Measurements from ENCODE around the gene ZNF133. TPM values are rescaled to one million over a fixed set of nuclear protein-coding genes. Genes with fewer than 3 reads are reported as not detected.

ZNF133 gene
- polyA plus RNA-seq, 1 donor (not counting 4 experiments of a cell fraction or from before 2014, with no cell fraction given) = 15.8 TPM

GRCh38 chr20:18324596-18325089, 36.3 kb downstream of the ZNF133 start:
- Histone ChIP-seq H2AFZ (ENCODE audit: control insufficient read depth, low read length) (no peak overlapping the region), H3K4me3 (ENCODE audit: control insufficient read depth in 2 of 3, extremely low read depth in 1 of 3, insufficient read depth in 2 of 3, low read depth in 1 of 3, low read length in 3 of 3) (no peak overlapping the region), H3K9me3 (ENCODE audit: control insufficient read depth, low read depth, low read length) (no peaks in the 10 kb centered on the region), H3K9ac (ENCODE audit: control insufficient read depth, extremely low read depth, insufficient read depth, low read length) (no peak overlapping the region), H3K4me1 (ENCODE audit: control insufficient read depth, extremely low read depth, insufficient read depth, low read length) (no peaks in the 10 kb centered on the region), H3K36me3 (ENCODE audit: control insufficient read depth in 2 of 2, extremely low read depth in 1 of 2, insufficient read depth in 2 of 2, low read length in 2 of 2) (no peaks in the 10 kb centered on the region), H3K27ac (ENCODE audit: control insufficient read depth, insufficient read depth, low read length) (no peak overlapping the region), H3K27me3 (ENCODE audit: control insufficient read depth, extremely low read depth, insufficient read depth, low read length) (no peaks in the 10 kb centered on the region), H3K9me1 (ENCODE audit: control insufficient read depth, extremely low read depth, insufficient read depth, low read length) (no peaks in the 10 kb centered on the region), H4K20me1 (ENCODE audit: control insufficient read depth, extremely low read depth, insufficient read depth, low read length) (no peaks in the 10 kb centered on the region), H3K4me2 (ENCODE audit: control insufficient read depth, extremely low read depth, insufficient read depth, low read depth, low read length) (no peak overlapping the region), H3K79me2 (ENCODE audit: control insufficient read depth, insufficient read depth, low read length) (no peaks in the 10 kb centered on the region)
- dilution Hi-C loops (cut with MboI; ENCODE audit: extremely low pct_ligation_motif_present, low sequenced_read_pairs) = no loop called here
- TF ChIP-seq EZH2 (IDR thresholded peaks at IDR 0.05; ENCODE audit: low read length) = no peak
- TF ChIP-seq, protein P1, sequence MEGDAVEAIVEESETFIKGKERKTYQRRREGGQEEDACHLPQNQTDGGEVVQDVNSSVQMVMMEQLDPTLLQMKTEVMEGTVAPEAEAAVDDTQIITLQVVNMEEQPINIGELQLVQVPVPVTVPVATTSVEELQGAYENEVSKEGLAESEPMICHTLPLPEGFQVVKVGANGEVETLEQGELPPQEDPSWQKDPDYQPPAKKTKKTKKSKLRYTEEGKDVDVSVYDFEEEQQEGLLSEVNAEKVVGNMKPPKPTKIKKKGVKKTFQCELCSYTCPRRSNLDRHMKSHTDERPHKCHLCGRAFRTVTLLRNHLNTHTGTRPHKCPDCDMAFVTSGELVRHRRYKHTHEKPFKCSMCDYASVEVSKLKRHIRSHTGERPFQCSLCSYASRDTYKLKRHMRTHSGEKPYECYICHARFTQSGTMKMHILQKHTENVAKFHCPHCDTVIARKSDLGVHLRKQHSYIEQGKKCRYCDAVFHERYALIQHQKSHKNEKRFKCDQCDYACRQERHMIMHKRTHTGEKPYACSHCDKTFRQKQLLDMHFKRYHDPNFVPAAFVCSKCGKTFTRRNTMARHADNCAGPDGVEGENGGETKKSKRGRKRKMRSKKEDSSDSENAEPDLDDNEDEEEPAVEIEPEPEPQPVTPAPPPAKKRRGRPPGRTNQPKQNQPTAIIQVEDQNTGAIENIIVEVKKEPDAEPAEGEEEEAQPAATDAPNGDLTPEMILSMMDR (optimal IDR thresholded peaks at IDR 0.05 in 1 of 3, IDR thresholded peaks at IDR 0.05 in 1 of 3, conservative IDR thresholded peaks at IDR 0.05 in 1 of 3; ENCODE audit: extremely low read depth in 1 of 3, insufficient read depth in 2 of 3, low read length in 3 of 3) = no peak
- FAIRE-seq (no peak), DNase-seq (ENCODE audit: low read depth, low spot score) (no peak)

GRCh38 chr20:18326990-18327389, 38.7 kb downstream of the ZNF133 start:
- H3K79me2 ChIP-seq (ENCODE audit: control insufficient read depth, insufficient read depth, low read length) = no peaks in the 10 kb centered on the region
- TF ChIP-seq, protein P1 (optimal IDR thresholded peaks at IDR 0.05 in 1 of 3, IDR thresholded peaks at IDR 0.05 in 1 of 3, conservative IDR thresholded peaks at IDR 0.05 in 1 of 3; ENCODE audit: extremely low read depth in 1 of 3, insufficient read depth in 2 of 3, low read length in 3 of 3) = no peak
- TF ChIP-seq EZH2 (IDR thresholded peaks at IDR 0.05; ENCODE audit: low read length) = no peak
- H3K27me3 ChIP-seq (ENCODE audit: control insufficient read depth, extremely low read depth, insufficient read depth, low read length) = no peaks in the 10 kb centered on the region
- no peak overlapping the region for H3K4me2 ChIP-seq (ENCODE audit: control insufficient read depth, extremely low read depth, insufficient read depth, low read depth, low read length)
- H3K9me3 ChIP-seq (ENCODE audit: control insufficient read depth, low read depth, low read length) = peaks cover 4% of the 10 kb centered on the region
- H3K4me3 ChIP-seq (ENCODE audit: control insufficient read depth in 2 of 3, extremely low read depth in 1 of 3, insufficient read depth in 2 of 3, low read depth in 1 of 3, low read length in 3 of 3) = no peak overlapping the region
- no peaks in the 10 kb centered on the region for H4K20me1 ChIP-seq (ENCODE audit: control insufficient read depth, extremely low read depth, insufficient read depth, low read length)
- DNase-seq (ENCODE audit: low read depth, low spot score) (no peak), FAIRE-seq (no peak)
- no peak overlapping the region for H3K27ac ChIP-seq (ENCODE audit: control insufficient read depth, insufficient read depth, low read length)
- H3K4me1 ChIP-seq (ENCODE audit: control insufficient read depth, extremely low read depth, insufficient read depth, low read length) = peaks cover 7% of the 10 kb centered on the region
- H3K9me1 ChIP-seq (ENCODE audit: control insufficient read depth, extremely low read depth, insufficient read depth, low read length) = no peaks in the 10 kb centered on the region
- no peak overlapping the region for H2AFZ ChIP-seq (ENCODE audit: control insufficient read depth, low read length)
- H3K9ac ChIP-seq (ENCODE audit: control insufficient read depth, extremely low read depth, insufficient read depth, low read length) = no peak overlapping the region
- H3K36me3 ChIP-seq (ENCODE audit: control insufficient read depth in 2 of 2, extremely low read depth in 1 of 2, insufficient read depth in 2 of 2, low read length in 2 of 2) = no peaks in the 10 kb centered on the region
- dilution Hi-C loops (cut with MboI; ENCODE audit: extremely low pct_ligation_motif_present, low sequenced_read_pairs) = no loop called here

Data from keratinocyte (primary cell).